DND-41 (cell line): ENCODE results near the gene EPHB2.

Source experiments
- ATAC-seq: fragments of 200-7000 bp; cut with Tn5 transposase; 3 replicates; pipeline ENCODE4 v1.9.1; 2021; ENCODE audit warnings: low read depth; ENCODE audit not compliant: insufficient read depth
- DNase-seq: peaks from one replicate; pipeline ENCODE4 v3.0.0-alpha.2; 2020
- H2AFZ ChIP-seq: 2 replicates; pipeline ENCODE4 v1.6.0; 2012; ENCODE audit warnings: low read depth, low read length
- H3K27ac ChIP-seq: 2 replicates; pipeline ENCODE4 v1.5.1; 2012; ENCODE audit warnings: low read length, inconsistent platforms
- H3K27me3 ChIP-seq: fragments of 200-600 bp; sonication (generic); 2 replicates; pipeline ENCODE4 v1.6.0; 2012; ENCODE audit warnings: low read length, mild to moderate bottlenecking, inconsistent platforms; ENCODE audit not compliant: insufficient read depth, poor library complexity
- H3K36me3 ChIP-seq: 2 replicates; pipeline ENCODE4 v1.5.1; 2012; ENCODE audit warnings: low read length, inconsistent platforms; ENCODE audit not compliant: insufficient read depth
- H3K4me1 ChIP-seq: 2 replicates; pipeline ENCODE4 v1.5.1; 2012; ENCODE audit warnings: mild to moderate bottlenecking, low read length; ENCODE audit not compliant: insufficient read depth
- H3K4me2 ChIP-seq: 2 replicates; pipeline ENCODE4 v1.6.0; 2012; ENCODE audit warnings: mild to moderate bottlenecking, moderate library complexity, low read length, inconsistent platforms; ENCODE audit not compliant: insufficient read depth
- H3K4me3 ChIP-seq, 2 experiments: fragments of 200-600 bp in 1 of 2; shearing (Covaris generic) in 1 of 2; 2 replicates each; pipeline ENCODE4 v1.5.1; 2012 to 2016; ENCODE audit warnings: inconsistent platforms in 2 of 2, low read length in 2 of 2, mild to moderate bottlenecking in 2 of 2, low read depth in 1 of 2, moderate library complexity in 1 of 2
- H3K79me2 ChIP-seq: 2 replicates; pipeline ENCODE4 v1.6.0; 2012; ENCODE audit warnings: low read length, inconsistent platforms; ENCODE audit not compliant: insufficient read depth
- H3K9ac ChIP-seq: 2 replicates; pipeline ENCODE4 v1.6.0; 2012; ENCODE audit warnings: low read depth, mild to moderate bottlenecking, inconsistent platforms, low read length, moderate library complexity
- H3K9me3 ChIP-seq: 2 replicates; pipeline ENCODE4 v1.5.1; 2012; ENCODE audit warnings: low read length, moderate library complexity, mild to moderate bottlenecking, inconsistent platforms; ENCODE audit not compliant: insufficient read depth, severe bottlenecking
- H4K20me1 ChIP-seq: 2 replicates; pipeline ENCODE4 v1.6.0; 2012; ENCODE audit warnings: low read length; ENCODE audit not compliant: insufficient read depth
- CTCF ChIP-seq: IDR thresholded peaks from 2 replicates; pipeline ENCODE4 v1.5.1; 2012; ENCODE audit warnings: borderline replicate concordance, low read length, moderate library complexity, mild to moderate bottlenecking; ENCODE audit not compliant: poor library complexity, severe bottlenecking; ENCODE audit errors: extremely low read depth
- EZH2 ChIP-seq: IDR thresholded peaks from 3 replicates; pipeline ENCODE4 v1.6.1; 2012; ENCODE audit warnings: borderline replicate concordance, low read depth, mild to moderate bottlenecking, moderate library complexity, low read length, inconsistent platforms; ENCODE audit not compliant: severe bottlenecking

Gene EPHB2

GRCh38 chr1:22712502-22713271 lies 2.0 kb downstream of the EPHB2 start:
- no peaks in the 10 kb centered on the region for H3K79me2 ChIP-seq
- H3K9me3 ChIP-seq = no peaks in the 10 kb centered on the region
- no peak overlapping the region for H3K9ac ChIP-seq
- peaks cover 11% of the 10 kb centered on the region for H3K27me3 ChIP-seq
- no peak overlapping the region for H3K4me2 ChIP-seq
- H3K36me3 ChIP-seq = no peaks in the 10 kb centered on the region
- no peaks in the 10 kb centered on the region for H3K4me1 ChIP-seq
- no peak for TF ChIP-seq EZH2
- no peak for TF ChIP-seq CTCF
- H4K20me1 ChIP-seq = peaks cover 4% of the 10 kb centered on the region; the same call in 1 of the 2 replicates
- no peak overlapping the region for H3K27ac ChIP-seq
- H3K4me3 ChIP-seq = no peak overlapping the region
- ATAC-seq (no peak), DNase-seq (no peak)
- H2AFZ ChIP-seq = no peak overlapping the region

GRCh38 chr1:22714455-22714854 lies 3.8 kb downstream of the EPHB2 start:
- peaks cover 12% of the 10 kb centered on the region for H3K27me3 ChIP-seq
- no peak overlapping the region for H3K9ac ChIP-seq
- H3K27ac ChIP-seq = no peak overlapping the region
- H3K79me2 ChIP-seq = no peaks in the 10 kb centered on the region
- no peak overlapping the region for H3K4me3 ChIP-seq
- H4K20me1 ChIP-seq = peaks cover 4% of the 10 kb centered on the region; the same call in 1 of the 2 replicates
- no peaks in the 10 kb centered on the region for H3K36me3 ChIP-seq
- no peak overlapping the region for H3K4me2 ChIP-seq
- no peaks in the 10 kb centered on the region for H3K9me3 ChIP-seq
- no peak for TF ChIP-seq EZH2
- TF ChIP-seq CTCF = no peak
- ATAC-seq = no peak
- no peaks in the 10 kb centered on the region for H3K4me1 ChIP-seq
- no peak overlapping the region for H2AFZ ChIP-seq
- no peak for DNase-seq

GRCh38 chr1:22717037-22717760 lies 6.6 kb downstream of the EPHB2 start:
- Histone ChIP-seq H3K4me3 (no peak overlapping the region), H3K27me3 (peaks cover 18% of the 10 kb centered on the region), H3K79me2 (no peaks in the 10 kb centered on the region), H4K20me1 (peaks cover 4% of the 10 kb centered on the region; the same call in 1 of the 2 replicates), H2AFZ (no peak overlapping the region), H3K27ac (no peak overlapping the region), H3K9me3 (no peaks in the 10 kb centered on the region), H3K9ac (no peak overlapping the region), H3K36me3 (no peaks in the 10 kb centered on the region), H3K4me2 (no peak overlapping the region), H3K4me1 (no peaks in the 10 kb centered on the region)
- DNase-seq = no peak
- no peak for ATAC-seq
- TF ChIP-seq EZH2 = no peak
- TF ChIP-seq CTCF = no peak
